SU-DHL-6 (cell line): ENCODE data around the gene ETFA.

Experiments
- H2AFZ ChIP-seq: fragments of 200-600 bp; sonication (generic); 2 replicates; pipeline ENCODE4 v1.6.1; 2014; ENCODE audit warnings: low read depth, mild to moderate bottlenecking, moderate library complexity, mixed read lengths, antibody characterized with exemption, low read length; ENCODE audit not compliant: severe bottlenecking
- H3F3A ChIP-seq: fragments of 200-600 bp; shearing (Covaris generic); 2 replicates; pipeline ENCODE4 v1.6.0; 2016; ENCODE audit warnings: antibody characterized with exemption, mild to moderate bottlenecking; ENCODE audit not compliant: insufficient read depth
- H3K27ac ChIP-seq: fragments of 200-600 bp; sonication (generic); 2 replicates; pipeline ENCODE4 v1.5.1; 2016; ENCODE audit warnings: low read depth, mild to moderate bottlenecking, low read length, moderate library complexity, mixed read lengths
- H3K27me3 ChIP-seq: fragments of 200-600 bp; sonication (generic), shearing (Covaris generic); 2 replicates; pipeline ENCODE4 v1.6.0; 2014; ENCODE audit warnings: mild to moderate bottlenecking, low read length
- H3K36me3 ChIP-seq: fragments of 200-600 bp; sonication (generic); 2 replicates; pipeline ENCODE4 v1.6.1; 2014; ENCODE audit warnings: mild to moderate bottlenecking, low read length, mixed read lengths
- H3K4me2 ChIP-seq: fragments of 300-600, 200-600 bp; shearing (Covaris generic), sonication (generic); 2 replicates; pipeline ENCODE4 v1.6.0; 2014; ENCODE audit warnings: low read length, low read depth, mild to moderate bottlenecking; ENCODE audit not compliant: poor library complexity, severe bottlenecking
- H3K4me3 ChIP-seq: fragments of 200-600 bp; sonication (generic); 2 replicates; pipeline ENCODE4 v1.5.1; 2014; ENCODE audit warnings: antibody characterized with exemption, low read length, mild to moderate bottlenecking, mixed read lengths; ENCODE audit not compliant: insufficient read depth, poor library complexity, severe bottlenecking
- H3K79me2 ChIP-seq: fragments of 200-600 bp; sonication (generic); 2 replicates; pipeline ENCODE4 v1.6.1; 2014; ENCODE audit warnings: mild to moderate bottlenecking, low read length, moderate library complexity; ENCODE audit not compliant: insufficient read depth
- H3K9ac ChIP-seq: fragments of 200-600 bp; sonication (generic); 2 replicates; pipeline ENCODE4 v1.7.0; 2014; ENCODE audit warnings: mild to moderate bottlenecking, low read length
- H3K9me2 ChIP-seq: fragments of 200-600 bp; sonication (generic); replicated peaks from 2 replicates; pipeline ENCODE4 v1.6.1; 2014; ENCODE audit warnings: low read length; ENCODE audit not compliant: insufficient read depth
- H3K9me3 ChIP-seq: fragments of 200-600 bp; sonication (generic); 2 replicates; pipeline ENCODE4 v1.6.1; 2014; ENCODE audit warnings: low read length, mixed read lengths; ENCODE audit not compliant: insufficient read depth
- H4K20me1 ChIP-seq: fragments of 200-600 bp; sonication (generic); 2 replicates; pipeline ENCODE4 v1.6.1; 2014; ENCODE audit warnings: low read depth, mild to moderate bottlenecking, antibody characterized with exemption, low read length, moderate library complexity, mixed read lengths
- EZH2phosphoT487 ChIP-seq: fragments of 200-600 bp; sonication (generic), shearing (Covaris generic); conservative IDR thresholded peaks from 2 replicates; pipeline ENCODE4 v1.6.1; 2018; ENCODE audit warnings: mild to moderate bottlenecking, antibody characterized with exemption, low read length, moderate library complexity, mixed read lengths
- TF ChIP-seq, protein P1 (sequence below): fragments of 200-600 bp; sonication (generic); IDR thresholded peaks from one replicate; pipeline ENCODE4 v1.5.1; 2017; ENCODE audit warnings: antibody characterized with exemption, mild to moderate bottlenecking, low read length, moderate library complexity; ENCODE audit not compliant: insufficient read depth, poor library complexity, severe bottlenecking

The ETFA gene

DNA sequence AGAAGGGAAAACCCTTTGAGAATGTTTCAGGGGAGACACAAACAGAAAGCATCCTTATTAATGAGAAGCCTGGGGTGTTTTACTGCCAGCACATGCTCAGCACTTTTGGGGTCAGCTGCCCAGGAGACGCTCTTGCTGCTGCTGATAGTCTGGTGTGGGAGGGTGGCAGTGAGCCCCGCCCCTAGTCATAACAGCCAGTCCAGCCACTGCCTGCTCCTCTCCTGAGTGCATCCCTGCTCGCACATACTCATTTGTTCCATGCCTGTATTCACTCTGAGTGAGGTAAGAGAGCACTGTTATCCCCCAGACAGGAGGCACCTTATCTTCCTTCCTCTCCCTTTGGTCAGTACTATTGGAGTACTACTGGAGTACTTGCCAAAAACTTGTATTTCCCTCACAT lies 101.3 kb downstream of the ETFA start:
- no peaks in the 10 kb centered on the region for H3K36me3 ChIP-seq
- no peak overlapping the region for H3K4me3 ChIP-seq
- no peak overlapping the region for H2AFZ ChIP-seq

DNA sequence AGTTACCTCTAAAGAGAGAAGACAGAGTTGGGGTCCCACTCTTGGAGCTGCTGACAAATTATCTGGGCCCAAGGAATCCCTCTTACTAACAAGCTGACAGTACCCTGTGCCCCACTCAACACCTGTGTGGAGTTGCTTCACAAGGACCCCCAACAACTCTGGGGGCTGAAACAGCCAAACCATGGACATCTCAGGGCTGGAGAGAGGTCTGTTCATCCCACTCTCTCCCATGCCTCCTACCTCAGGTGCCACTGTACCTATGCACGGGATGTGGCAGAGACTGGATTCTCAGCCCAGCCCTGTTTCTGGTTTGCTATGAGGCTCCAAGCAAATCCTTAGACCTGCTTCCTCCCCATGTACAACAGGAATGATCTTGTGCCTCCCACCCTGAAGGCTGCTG lies 101.7 kb downstream of the ETFA start:
- Histone ChIP-seq H3K9me3 (no peaks in the 10 kb centered on the region), H3K27ac (no peak overlapping the region), H3K4me3 (no peak overlapping the region)

More for the DNA sequence above, 101.3 kb downstream of the ETFA start:
- Histone ChIP-seq H3F3A (no peaks in the 10 kb centered on the region), H3K9me2 (no peaks in the 10 kb centered on the region), H3K4me2 (no peak overlapping the region), H3K27ac (no peak overlapping the region), H3K27me3 (no peaks in the 10 kb centered on the region), H3K9ac (no peak overlapping the region), H3K79me2 (no peaks in the 10 kb centered on the region), H4K20me1 (no peaks in the 10 kb centered on the region), H3K9me3 (no peaks in the 10 kb centered on the region)
- TF ChIP-seq, protein P1, sequence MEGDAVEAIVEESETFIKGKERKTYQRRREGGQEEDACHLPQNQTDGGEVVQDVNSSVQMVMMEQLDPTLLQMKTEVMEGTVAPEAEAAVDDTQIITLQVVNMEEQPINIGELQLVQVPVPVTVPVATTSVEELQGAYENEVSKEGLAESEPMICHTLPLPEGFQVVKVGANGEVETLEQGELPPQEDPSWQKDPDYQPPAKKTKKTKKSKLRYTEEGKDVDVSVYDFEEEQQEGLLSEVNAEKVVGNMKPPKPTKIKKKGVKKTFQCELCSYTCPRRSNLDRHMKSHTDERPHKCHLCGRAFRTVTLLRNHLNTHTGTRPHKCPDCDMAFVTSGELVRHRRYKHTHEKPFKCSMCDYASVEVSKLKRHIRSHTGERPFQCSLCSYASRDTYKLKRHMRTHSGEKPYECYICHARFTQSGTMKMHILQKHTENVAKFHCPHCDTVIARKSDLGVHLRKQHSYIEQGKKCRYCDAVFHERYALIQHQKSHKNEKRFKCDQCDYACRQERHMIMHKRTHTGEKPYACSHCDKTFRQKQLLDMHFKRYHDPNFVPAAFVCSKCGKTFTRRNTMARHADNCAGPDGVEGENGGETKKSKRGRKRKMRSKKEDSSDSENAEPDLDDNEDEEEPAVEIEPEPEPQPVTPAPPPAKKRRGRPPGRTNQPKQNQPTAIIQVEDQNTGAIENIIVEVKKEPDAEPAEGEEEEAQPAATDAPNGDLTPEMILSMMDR, result no peak
- no peak for TF ChIP-seq EZH2phosphoT487

DNA sequence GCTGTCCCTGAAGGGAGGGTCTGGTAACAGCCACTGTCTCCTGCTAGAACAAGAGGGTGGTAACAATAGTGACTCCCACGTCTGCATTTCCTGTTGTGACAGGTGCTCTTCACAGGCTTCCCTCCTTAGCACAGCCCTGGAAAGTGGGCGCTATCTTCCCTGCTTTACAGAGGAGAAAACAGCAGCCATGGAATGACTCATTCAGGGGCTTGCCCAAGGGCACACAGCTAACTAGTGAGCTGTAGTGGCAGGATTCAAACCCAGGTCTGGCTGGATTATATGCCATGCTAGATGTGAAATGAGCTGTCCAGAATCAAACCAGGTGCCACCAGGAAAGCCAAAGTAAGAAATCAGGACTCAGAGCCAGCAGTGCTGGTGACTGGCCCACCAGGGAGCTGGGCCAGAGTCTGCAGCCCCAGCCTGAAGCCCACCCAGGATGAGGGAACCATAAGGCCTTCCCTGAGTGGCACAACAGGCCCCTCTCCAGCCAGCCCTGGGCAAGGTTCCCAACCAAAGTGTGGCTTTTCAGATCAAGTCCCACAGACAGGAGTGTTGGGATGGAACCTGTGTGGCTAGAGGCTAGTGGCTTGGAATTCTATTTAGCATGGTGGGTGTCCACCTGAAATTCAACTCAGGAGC lies 102.4 kb downstream of the ETFA start:
- Histone ChIP-seq H3K9ac (no peak overlapping the region), H3K27me3 (no peaks in the 10 kb centered on the region), H3K9me2 (no peaks in the 10 kb centered on the region), H3K4me3 (no peak overlapping the region), H4K20me1 (no peaks in the 10 kb centered on the region), H3K9me3 (no peaks in the 10 kb centered on the region), H2AFZ (no peak overlapping the region), H3K36me3 (no peaks in the 10 kb centered on the region), H3F3A (no peaks in the 10 kb centered on the region), H3K4me2 (no peak overlapping the region), H3K79me2 (no peaks in the 10 kb centered on the region), H3K27ac (no peak overlapping the region)
- TF ChIP-seq EZH2phosphoT487, result no peak
- TF ChIP-seq, protein P1, result no peak

More for the DNA sequence above, 101.7 kb downstream of the ETFA start:
- Histone ChIP-seq H3F3A (no peaks in the 10 kb centered on the region), H3K9ac (no peak overlapping the region), H2AFZ (no peak overlapping the region), H3K9me2 (no peaks in the 10 kb centered on the region), H4K20me1 (no peaks in the 10 kb centered on the region), H3K4me2 (no peak overlapping the region), H3K79me2 (no peaks in the 10 kb centered on the region), H3K27me3 (no peaks in the 10 kb centered on the region), H3K36me3 (no peaks in the 10 kb centered on the region)
- no peak for TF ChIP-seq EZH2phosphoT487
- TF ChIP-seq, protein P1, result no peak
